AG09319 (cell line): ENCODE results near the gene SLC34A3.

Experiments used
- DNase-seq: peaks from one replicate; pipeline ENCODE4 v3.0.0-alpha.2; 2010; ENCODE audit warnings: low read depth; ENCODE audit errors: extremely low read depth
- TF ChIP-seq, protein P1 (sequence below): IDR thresholded peaks from 2 replicates; pipeline ENCODE4 v1.5.1; 2011; ENCODE audit warnings: low read depth, mild to moderate bottlenecking, inconsistent platforms, low read length, moderate library complexity

The SLC34A3 gene

DNA sequence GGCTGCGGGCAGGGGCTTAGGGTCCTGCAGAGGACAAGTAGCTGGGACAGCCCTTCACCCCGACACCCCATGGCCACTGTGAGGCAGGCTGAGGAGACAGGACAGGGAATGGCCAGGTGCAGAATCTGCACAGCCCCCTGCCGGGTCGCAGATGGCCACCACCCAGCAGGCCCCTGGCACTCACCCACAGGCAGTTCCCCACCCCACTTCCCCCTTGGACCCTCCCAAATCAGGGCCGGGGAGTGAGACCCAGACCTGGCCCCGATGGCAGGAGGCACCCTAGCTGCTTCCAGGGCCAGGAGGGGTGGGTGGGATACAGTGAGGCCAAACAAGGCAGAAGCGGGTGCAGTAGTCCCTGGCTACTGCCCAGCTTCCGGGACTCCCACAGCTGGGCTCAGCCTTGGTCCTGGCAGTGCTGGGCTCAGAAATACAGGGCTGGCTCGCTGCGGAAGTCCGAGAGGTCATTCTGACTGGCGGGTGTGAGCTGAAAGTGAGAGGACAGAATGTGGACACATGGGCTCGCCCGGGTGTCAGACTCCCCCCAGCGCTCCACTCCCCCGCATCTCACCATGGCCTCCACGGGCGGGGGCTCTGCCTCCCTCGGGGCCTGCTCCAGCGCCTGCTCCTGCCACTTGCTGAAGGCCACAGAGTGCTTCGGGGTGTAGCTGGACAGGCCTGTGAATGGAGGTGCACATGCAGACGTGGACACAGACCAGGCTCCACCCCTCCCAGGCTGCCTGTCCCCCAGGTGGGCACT, 38.8 kb upstream of the SLC34A3 start:
- no peak for DNase-seq
- TF ChIP-seq, protein P1, sequence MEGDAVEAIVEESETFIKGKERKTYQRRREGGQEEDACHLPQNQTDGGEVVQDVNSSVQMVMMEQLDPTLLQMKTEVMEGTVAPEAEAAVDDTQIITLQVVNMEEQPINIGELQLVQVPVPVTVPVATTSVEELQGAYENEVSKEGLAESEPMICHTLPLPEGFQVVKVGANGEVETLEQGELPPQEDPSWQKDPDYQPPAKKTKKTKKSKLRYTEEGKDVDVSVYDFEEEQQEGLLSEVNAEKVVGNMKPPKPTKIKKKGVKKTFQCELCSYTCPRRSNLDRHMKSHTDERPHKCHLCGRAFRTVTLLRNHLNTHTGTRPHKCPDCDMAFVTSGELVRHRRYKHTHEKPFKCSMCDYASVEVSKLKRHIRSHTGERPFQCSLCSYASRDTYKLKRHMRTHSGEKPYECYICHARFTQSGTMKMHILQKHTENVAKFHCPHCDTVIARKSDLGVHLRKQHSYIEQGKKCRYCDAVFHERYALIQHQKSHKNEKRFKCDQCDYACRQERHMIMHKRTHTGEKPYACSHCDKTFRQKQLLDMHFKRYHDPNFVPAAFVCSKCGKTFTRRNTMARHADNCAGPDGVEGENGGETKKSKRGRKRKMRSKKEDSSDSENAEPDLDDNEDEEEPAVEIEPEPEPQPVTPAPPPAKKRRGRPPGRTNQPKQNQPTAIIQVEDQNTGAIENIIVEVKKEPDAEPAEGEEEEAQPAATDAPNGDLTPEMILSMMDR, result no peak

DNA sequence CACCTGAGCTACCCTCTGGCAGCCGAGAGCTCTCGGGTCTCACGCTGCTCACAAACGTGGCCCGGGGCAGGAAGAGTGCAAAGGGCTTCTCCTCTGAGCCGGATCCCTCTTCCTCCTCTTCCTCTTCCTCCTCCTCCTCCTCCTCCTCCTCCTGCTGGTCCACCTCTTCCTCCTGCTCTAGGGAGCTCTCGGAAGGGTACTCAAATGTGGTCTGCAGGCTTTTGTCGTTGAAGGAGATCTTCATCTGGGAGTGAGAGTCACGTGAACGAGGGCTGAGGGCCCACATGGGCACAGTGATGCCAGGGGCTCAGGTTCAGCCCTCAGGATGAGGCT, 38.3 kb upstream of the SLC34A3 start:
- no peak for DNase-seq
- TF ChIP-seq, protein P1, result no peak

DNA sequence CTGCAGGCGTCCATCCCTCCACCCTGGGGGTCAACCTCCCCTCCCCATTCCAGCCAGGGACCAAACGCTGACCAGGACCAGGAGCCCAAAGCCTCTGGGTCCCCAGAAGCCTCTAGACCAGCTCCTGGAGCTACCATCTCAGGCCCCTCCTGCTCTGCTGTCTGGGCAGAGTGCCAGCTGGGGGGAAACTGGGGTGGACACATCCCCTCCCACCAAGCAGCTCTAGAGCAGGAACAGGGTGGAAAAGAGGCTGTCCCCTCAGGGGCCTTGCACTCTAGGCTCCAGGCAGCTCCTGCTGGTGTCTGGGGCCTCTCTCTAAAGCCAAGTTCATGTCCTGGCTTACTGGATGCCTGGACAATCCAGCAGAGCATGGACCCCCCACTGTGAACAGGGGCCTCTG, 37.8 kb upstream of the SLC34A3 start:
- no peak for DNase-seq
- TF ChIP-seq, protein P1, result no peak

DNA sequence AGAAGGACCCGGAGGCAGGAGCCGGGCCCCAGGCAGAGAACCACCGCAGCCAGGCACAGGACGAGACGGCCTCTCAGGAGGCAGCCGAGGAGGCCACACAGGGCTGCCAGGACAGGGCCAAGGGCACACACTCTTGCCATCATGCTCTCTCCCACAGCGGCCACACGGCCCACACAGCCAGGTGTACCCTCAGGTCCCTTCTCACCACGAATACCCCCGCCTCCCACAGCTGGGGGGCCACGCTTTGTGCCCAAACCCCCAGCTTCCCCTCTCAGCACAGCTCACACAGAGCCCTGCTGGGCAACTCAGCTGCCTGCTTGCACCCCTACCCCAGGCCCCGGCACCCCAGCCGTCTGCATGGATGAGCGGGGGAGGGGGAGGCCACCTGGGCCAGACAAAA, 36.9 kb upstream of the SLC34A3 start:
- TF ChIP-seq, protein P1, result no peak
- no peak for DNase-seq

- no peak for DNase-seq
- TF ChIP-seq, protein P1, result no peak
Observed at GRCh38 chr9:137194388-137194787, 36.3 kb upstream of the SLC34A3 start.

- TF ChIP-seq, protein P1, result no peak
- no peak for DNase-seq
Observed at GRCh38 chr9:137194909-137195308, 35.8 kb upstream of the SLC34A3 start.

GRCh38 chr9:137195525-137196220, 35.0 kb upstream of the SLC34A3 start:
- DNase-seq, result no peak
- TF ChIP-seq, protein P1, result no peak
